WERI-Rb-1 (cell line): ENCODE data around the gene PERM1.

Experiments used
- DNase-seq: peaks from one replicate; pipeline ENCODE4 v3.0.0-alpha.2; 2020
- H3K27ac ChIP-seq: fragments of 250-450 bp; sonication (Bioruptor Pico); 2 replicates; pipeline ENCODE4 v1.5.1; 2020; ENCODE audit warnings: mild to moderate bottlenecking, moderate library complexity
- H3K27me3 ChIP-seq: fragments of 250-450 bp; sonication (Bioruptor Pico); 2 replicates; pipeline ENCODE4 v1.5.1; 2021; ENCODE audit warnings: mild to moderate bottlenecking, low read depth, moderate library complexity; ENCODE audit not compliant: insufficient read depth, severe bottlenecking
- H3K36me3 ChIP-seq: fragments of 250-450 bp; sonication (Bioruptor Pico); 2 replicates; pipeline ENCODE4 v1.5.1; 2020; ENCODE audit warnings: mild to moderate bottlenecking, moderate library complexity
- H3K4me3 ChIP-seq: 2 replicates; pipeline ENCODE4 v1.5.1; 2011; ENCODE audit warnings: low read depth, mild to moderate bottlenecking, control low read depth, low read length
- H3K9me3 ChIP-seq: fragments of 250-450 bp; sonication (Bioruptor Pico); 2 replicates; pipeline ENCODE4 v1.5.1; 2021; ENCODE audit warnings: mild to moderate bottlenecking, moderate library complexity; ENCODE audit not compliant: severe bottlenecking
- CTCF ChIP-seq: IDR thresholded peaks from 2 replicates; pipeline ENCODE4 v1.5.1; 2011; ENCODE audit warnings: low read depth, mild to moderate bottlenecking, control low read depth, inconsistent platforms, low read length

PERM1 gene

DNA sequence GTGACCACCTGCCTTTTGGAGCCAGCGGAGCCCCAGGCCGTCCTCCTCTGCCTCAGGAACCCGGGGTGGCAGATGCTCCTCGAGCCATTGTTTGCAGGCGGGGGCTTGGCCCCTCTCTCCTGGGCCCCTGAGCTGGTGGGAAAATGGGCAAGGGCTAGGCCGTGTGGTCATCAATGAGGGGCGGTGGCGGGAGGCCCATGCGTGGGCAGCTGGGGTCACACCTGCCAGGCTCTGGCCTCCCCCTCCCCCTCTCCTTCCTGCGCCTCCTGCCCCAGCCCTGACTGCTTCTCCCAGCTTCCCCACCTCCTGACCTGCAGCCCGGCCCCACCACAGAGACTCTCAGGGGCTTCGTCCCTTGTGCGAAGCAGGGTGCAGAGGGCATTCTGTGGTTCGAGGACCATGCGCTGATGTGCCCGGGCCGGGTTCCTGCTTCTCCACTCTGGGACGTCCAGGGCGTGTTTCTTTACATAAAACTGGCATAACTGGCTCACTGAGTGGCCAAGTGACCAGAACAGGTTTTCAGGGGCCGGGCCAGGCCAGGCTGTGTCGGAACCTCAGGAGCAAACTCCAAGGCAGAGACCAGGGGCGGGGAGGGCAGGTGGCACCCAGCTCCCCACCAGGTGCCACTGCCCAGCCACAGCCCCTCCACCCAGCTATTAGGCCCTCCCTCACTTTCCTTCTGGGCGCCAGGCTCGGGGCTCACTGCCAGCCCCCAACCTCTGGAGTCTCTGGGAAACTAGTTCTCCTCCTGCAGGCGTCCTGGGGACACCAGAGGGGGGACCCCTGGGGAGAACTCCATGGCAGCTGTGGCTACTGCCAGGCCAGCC is 48.9 kb downstream of the PERM1 start:
- TF ChIP-seq CTCF = no peak

DNA sequence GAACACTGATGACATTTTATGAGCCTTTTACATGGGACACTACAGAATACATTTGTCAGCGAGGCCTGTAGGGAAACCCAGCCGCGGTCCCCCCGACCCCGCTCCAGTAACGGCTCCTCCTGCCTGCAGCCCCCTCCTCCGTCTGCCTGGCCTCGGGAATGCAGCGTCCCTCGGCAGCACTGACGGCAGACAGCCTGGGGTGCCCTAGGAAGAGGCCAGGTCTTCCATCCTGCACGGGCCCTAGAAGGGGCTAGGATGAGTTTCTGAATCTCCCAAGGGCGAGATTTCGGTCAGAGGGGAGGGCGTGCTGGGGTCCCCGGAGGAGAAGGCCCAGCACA is 49.8 kb downstream of the PERM1 start:
- no peaks in the 10 kb centered on the region for H3K27me3 ChIP-seq
- no peak for DNase-seq
- no peaks in the 10 kb centered on the region for H3K9me3 ChIP-seq
- no peak for TF ChIP-seq CTCF
- peaks cover 25% of the 10 kb centered on the region for H3K36me3 ChIP-seq
- H3K4me3 ChIP-seq = no peak overlapping the region
- H3K27ac ChIP-seq = peak overlapping the region; percentile 41

More for the DNA sequence above, 48.9 kb downstream of the PERM1 start:
- Histone ChIP-seq H3K36me3 (peaks cover 21% of the 10 kb centered on the region), H3K27me3 (no peaks in the 10 kb centered on the region), H3K9me3 (no peaks in the 10 kb centered on the region), H3K27ac (peak overlapping the region; percentile 41), H3K4me3 (no peak overlapping the region)
- no peak for DNase-seq

DNA sequence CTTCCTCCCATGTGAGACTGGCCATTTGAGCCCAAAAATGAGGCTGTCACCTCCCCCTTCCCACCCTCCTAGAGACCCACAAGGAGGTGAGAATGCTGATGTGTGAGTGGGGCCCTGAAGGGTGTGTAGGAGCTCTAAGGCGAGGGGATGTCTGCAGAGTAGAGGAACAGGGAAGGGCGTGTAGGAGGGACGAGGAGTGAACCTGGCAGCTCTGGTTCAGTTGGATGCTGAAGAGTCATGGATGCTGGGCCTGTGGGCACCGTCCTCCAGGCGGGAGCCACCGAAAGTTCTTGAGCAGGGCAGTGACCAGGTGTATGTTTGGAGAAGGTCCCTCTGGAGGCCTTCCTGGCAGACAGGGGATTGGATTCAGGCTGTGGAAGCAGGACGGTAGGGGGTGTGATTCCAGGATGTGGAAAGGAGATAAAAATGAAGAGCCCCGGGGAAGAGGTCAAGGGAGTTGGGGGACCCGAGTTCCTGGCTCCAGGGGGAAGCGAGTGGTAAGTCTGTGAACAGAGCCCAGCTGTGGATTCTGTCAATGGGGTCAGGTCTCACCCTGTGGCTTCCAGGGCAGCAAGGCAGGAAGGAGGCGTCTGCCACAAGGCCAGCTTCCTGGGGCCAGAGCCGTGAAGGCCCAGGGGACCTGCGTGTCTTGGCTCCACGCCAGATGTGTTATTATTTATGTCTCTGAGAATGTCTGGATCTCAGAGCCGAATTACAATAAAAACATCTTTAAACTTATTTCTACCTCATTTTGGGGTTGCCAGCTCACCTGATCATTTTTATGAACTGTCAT is 50.3 kb downstream of the PERM1 start:
- H3K9me3 ChIP-seq = no peaks in the 10 kb centered on the region
- H3K36me3 ChIP-seq = peaks cover 28% of the 10 kb centered on the region
- H3K27ac ChIP-seq = peak overlapping the region; percentile 31; the same call in 1 of the 2 replicates
- H3K27me3 ChIP-seq = no peaks in the 10 kb centered on the region
- no peak for DNase-seq
- H3K4me3 ChIP-seq = no peak overlapping the region
- TF ChIP-seq CTCF = 0 out of 2 replicates have a peak, but pooled peaks have one; percentile 7

- DNase-seq = no peak
- TF ChIP-seq CTCF = no peak
- H3K27me3 ChIP-seq = no peaks in the 10 kb centered on the region
These were observed 51.2 kb downstream of the PERM1 start for GRCh38 chr1:930633-931138.

GRCh38 chr1:929712-930632 is 51.9 kb downstream of the PERM1 start:
- H3K27me3 ChIP-seq = no peaks in the 10 kb centered on the region
- DNase-seq = no peak
- no peak overlapping the region for H3K4me3 ChIP-seq
- no peak for TF ChIP-seq CTCF
- H3K36me3 ChIP-seq = peaks cover 30% of the 10 kb centered on the region
- H3K9me3 ChIP-seq = no peaks in the 10 kb centered on the region
- H3K27ac ChIP-seq = no peak overlapping the region; the same call in 1 of the 2 replicates

More at GRCh38 chr1:930633-931138, 51.2 kb downstream of the PERM1 start:
- Histone ChIP-seq H3K27ac (no peak overlapping the region; the same call in 1 of the 2 replicates), H3K4me3 (no peak overlapping the region), H3K9me3 (no peaks in the 10 kb centered on the region), H3K36me3 (peaks cover 30% of the 10 kb centered on the region)
